Osteocyte (in vitro differentiated cells): ENCODE measurements around the gene COQ2. TPM values are rescaled to one million over a fixed set of nuclear protein-coding genes. Genes with fewer than 3 reads are reported as not detected.
"Not testable (repeated sequence)": the region's sequence is repeated elsewhere in the genome, so short reads cannot be mapped to it uniquely, and the experiment has no call there.

Experiments
- DNase-seq: peaks from one replicate; pipeline ENCODE4 v3.0.0; 2021; ENCODE audit warnings: mixed read lengths; ENCODE audit not compliant: unreplicated experiment; ENCODE audit errors: extremely low spot score
- H3K27ac Mint-ChIP-seq: one replicate; pipeline ENCODE4 v1.8.0; 2021; ENCODE audit warnings: mild to moderate bottlenecking, mixed read lengths; ENCODE audit not compliant: unreplicated experiment
- H3K27me3 Mint-ChIP-seq: one replicate; pipeline ENCODE4 v1.8.0; 2021; ENCODE audit warnings: mixed read lengths; ENCODE audit not compliant: unreplicated experiment
- H3K36me3 Mint-ChIP-seq: one replicate; pipeline ENCODE4 v1.8.0; 2021; ENCODE audit warnings: mixed read lengths; ENCODE audit not compliant: unreplicated experiment
- H3K4me1 Mint-ChIP-seq: one replicate; pipeline ENCODE4 v1.8.0; 2021; ENCODE audit warnings: mixed read lengths; ENCODE audit not compliant: unreplicated experiment
- H3K4me3 Mint-ChIP-seq: one replicate; pipeline ENCODE4 v1.8.0; 2021; ENCODE audit warnings: mild to moderate bottlenecking, moderate library complexity, mixed read lengths; ENCODE audit not compliant: unreplicated experiment
- H3K9me3 Mint-ChIP-seq: one replicate; pipeline ENCODE4 v1.8.0; 2021; ENCODE audit warnings: mixed read lengths; ENCODE audit not compliant: unreplicated experiment
- total RNA-seq: library from RNA; stranded (reverse); gene quantifications from 2 replicates; pipeline ENCODE4 v1.2.1, GENCODE V29; 2021
- TF ChIP-seq, protein P1 (sequence below): fragments of 200-600 bp; sonication (generic); IDR thresholded peaks from 2 replicates; pipeline ENCODE4 v1.5.0; 2021; ENCODE audit warnings: antibody characterized with exemption, mild to moderate bottlenecking, moderate library complexity

Gene COQ2
- total RNA-seq, 1 donor from 2014 or later, result 13.1 TPM

DNA sequence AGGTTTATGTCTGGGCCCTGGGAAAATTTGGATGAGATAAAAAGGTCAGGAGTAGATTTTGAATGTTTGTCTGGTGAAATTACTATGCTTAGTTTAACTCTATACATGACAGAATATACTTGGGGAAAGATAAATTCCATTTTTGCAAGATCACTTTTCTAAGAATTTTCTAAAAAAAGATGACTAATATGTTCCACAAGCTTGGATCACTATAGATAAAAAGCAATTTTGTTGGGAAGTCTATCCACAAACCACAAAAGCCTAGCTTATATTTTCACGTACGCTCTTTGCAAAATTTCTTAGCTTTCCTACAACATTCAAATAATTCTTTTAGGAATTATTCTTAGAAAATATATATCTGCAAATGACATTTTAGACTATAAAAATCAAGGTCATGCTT, 20.6 kb upstream of the COQ2 start:
- Mint-ChIP-seq H3K4me3 (no peak overlapping the region), H3K4me1 (peaks cover 6% of the 10 kb centered on the region), H3K27ac (no peak overlapping the region), H3K9me3 (no peaks in the 10 kb centered on the region), H3K27me3 (no peaks in the 10 kb centered on the region), H3K36me3 (no peaks in the 10 kb centered on the region)
- no peak for DNase-seq
- TF ChIP-seq, protein P1, sequence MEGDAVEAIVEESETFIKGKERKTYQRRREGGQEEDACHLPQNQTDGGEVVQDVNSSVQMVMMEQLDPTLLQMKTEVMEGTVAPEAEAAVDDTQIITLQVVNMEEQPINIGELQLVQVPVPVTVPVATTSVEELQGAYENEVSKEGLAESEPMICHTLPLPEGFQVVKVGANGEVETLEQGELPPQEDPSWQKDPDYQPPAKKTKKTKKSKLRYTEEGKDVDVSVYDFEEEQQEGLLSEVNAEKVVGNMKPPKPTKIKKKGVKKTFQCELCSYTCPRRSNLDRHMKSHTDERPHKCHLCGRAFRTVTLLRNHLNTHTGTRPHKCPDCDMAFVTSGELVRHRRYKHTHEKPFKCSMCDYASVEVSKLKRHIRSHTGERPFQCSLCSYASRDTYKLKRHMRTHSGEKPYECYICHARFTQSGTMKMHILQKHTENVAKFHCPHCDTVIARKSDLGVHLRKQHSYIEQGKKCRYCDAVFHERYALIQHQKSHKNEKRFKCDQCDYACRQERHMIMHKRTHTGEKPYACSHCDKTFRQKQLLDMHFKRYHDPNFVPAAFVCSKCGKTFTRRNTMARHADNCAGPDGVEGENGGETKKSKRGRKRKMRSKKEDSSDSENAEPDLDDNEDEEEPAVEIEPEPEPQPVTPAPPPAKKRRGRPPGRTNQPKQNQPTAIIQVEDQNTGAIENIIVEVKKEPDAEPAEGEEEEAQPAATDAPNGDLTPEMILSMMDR, result no peak

GRCh38 chr4:83297548-83298260, 13.1 kb upstream of the COQ2 start:
- no peak for DNase-seq
- no peaks in the 10 kb centered on the region for H3K4me1 Mint-ChIP-seq
- TF ChIP-seq, protein P1, result no peak
- H3K9me3 Mint-ChIP-seq, result no peaks in the 10 kb centered on the region
- H3K27me3 Mint-ChIP-seq, result no peaks in the 10 kb centered on the region
- H3K36me3 Mint-ChIP-seq, result no peaks in the 10 kb centered on the region
- no peak overlapping the region for H3K27ac Mint-ChIP-seq
- H3K4me3 Mint-ChIP-seq, result no peak overlapping the region

- TF ChIP-seq, protein P1, result no peak
- H3K36me3 Mint-ChIP-seq, result no peaks in the 10 kb centered on the region
- H3K4me1 Mint-ChIP-seq, result no peaks in the 10 kb centered on the region
- no peak overlapping the region for H3K27ac Mint-ChIP-seq
- H3K27me3 Mint-ChIP-seq, result peaks cover 2% of the 10 kb centered on the region
- no peak overlapping the region for H3K4me3 Mint-ChIP-seq
- DNase-seq, result no peak
- H3K9me3 Mint-ChIP-seq, result no peaks in the 10 kb centered on the region
These were observed 8.9 kb upstream of the COQ2 start for GRCh38 chr4:83293305-83294046.

DNA sequence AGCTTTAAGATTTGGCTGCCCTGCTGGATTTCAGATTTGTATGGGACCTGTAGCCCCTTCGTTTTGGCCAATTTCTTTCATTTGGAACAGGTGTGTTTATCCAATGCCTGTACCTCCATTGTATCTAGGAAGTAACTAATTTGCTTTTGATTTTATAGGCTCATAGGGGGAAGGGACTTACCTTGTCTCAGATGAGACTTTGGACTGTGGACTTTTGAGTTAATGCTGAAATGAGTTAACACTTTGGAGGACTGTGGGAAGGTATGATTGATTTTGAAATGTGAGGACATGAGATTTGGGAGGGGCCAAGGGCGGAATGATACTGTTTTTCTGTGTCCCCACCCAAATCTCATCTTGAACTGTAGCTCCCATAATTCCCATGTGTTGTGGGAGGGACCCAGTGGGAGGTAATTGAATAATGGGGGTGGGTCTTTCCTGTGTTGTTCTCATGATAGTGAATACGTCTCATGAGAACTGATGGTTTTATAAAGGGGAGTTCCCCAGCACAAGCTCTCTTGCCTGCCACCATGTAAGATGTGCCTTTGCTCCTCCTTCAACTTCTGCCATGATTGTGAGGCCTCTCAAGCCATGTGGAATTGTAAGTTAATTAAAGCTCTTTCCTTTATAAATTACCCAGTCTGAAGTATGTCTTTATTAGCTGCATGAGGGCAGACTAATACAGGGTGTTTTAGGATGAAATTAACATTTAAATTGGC, 5.6 kb upstream of the COQ2 start:
- not testable (repeated sequence) for H3K36me3 Mint-ChIP-seq, H3K4me3 Mint-ChIP-seq, H3K27me3 Mint-ChIP-seq, H3K27ac Mint-ChIP-seq, H3K4me1 Mint-ChIP-seq, DNase-seq, H3K9me3 Mint-ChIP-seq

- peaks cover 20% of the 10 kb centered on the region for H3K4me1 Mint-ChIP-seq
- H3K36me3 Mint-ChIP-seq, H3K4me3 Mint-ChIP-seq, DNase-seq, H3K9me3 Mint-ChIP-seq, H3K27me3 Mint-ChIP-seq, H3K27ac Mint-ChIP-seq: not testable (repeated sequence)
These were observed 3.8 kb upstream of the COQ2 start for GRCh38 chr4:83288381-83288780.

DNA sequence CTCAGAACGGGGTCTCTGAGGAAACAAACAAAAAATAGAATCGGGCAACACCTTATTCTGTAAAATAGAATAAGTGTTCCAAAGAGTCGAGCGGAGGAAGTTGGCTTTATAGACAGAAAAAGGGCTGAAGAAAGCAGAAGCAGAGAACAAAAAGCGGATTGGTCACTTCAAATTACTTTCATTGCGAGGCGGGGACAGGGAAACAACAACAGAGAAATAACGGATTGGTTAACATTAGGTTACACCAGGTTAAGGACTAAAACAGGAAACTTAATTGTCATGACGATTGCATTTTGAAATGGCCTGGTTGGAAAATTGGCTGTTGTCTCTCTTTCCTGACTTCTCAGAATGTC, 433 bp upstream of the COQ2 start:
- Mint-ChIP-seq H3K4me3 (peak overlapping the region; percentile 90), H3K4me1 (peaks cover 28% of the 10 kb centered on the region), H3K36me3 (no peaks in the 10 kb centered on the region), H3K27me3 (no peaks in the 10 kb centered on the region), H3K9me3 (no peaks in the 10 kb centered on the region), H3K27ac (peak overlapping the region; percentile 99)
- TF ChIP-seq, protein P1, result no peak
- DNase-seq, result no peak
